ENCODE results near the gene SETD1B.

DNA sequence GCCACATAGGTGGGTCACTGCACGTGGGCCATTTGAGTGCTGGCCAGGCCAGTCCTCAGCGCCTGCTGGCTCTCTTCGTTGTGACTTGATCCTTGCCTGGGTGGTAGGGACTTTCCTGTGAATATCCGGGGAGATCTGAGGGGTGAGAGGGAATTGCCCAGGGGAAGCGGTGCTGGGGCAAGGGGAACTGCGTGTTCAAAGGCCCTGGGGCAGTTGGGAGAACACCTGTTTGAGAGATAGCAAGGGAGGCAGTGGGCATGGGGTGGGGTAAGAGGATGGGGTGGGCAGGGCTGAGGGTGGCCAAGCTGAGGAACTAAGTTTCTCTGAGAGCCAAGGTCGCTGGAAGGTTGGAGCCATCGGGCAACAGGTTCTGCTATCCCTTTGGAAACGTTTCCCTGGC is 25.0 kb downstream of the SETD1B start:
- TF ChIP-seq CTCF (IDR thresholded peaks at IDR 0.05) (no peak), ZFX (IDR thresholded peaks at IDR 0.05; ENCODE audit: borderline replicate concordance) (no peak)
